ENCODE data around the gene PRKCE.

The PRKCE gene

GRCh38 chr2:45729753-45730512, 78.5 kb downstream of the PRKCE start:
- peak; percentile 1 for DNase-seq

GRCh38 chr2:45731141-45731540, 79.7 kb downstream of the PRKCE start:
- DNase-seq, result no peak

- DNase-seq, result no peak
Measured at GRCh38 chr2:45732436-45732835, 81.0 kb downstream of the PRKCE start.

GRCh38 chr2:45732946-45733345, 81.5 kb downstream of the PRKCE start:
- no peak for DNase-seq

- DNase-seq, result no peak
Measured at GRCh38 chr2:45734336-45734735, 82.9 kb downstream of the PRKCE start.

GRCh38 chr2:45734952-45735351, 83.5 kb downstream of the PRKCE start:
- DNase-seq, result no peak

- DNase-seq, result no peak
Measured at GRCh38 chr2:45736757-45737704, 85.6 kb downstream of the PRKCE start.

- DNase-seq, result no peak
Measured at GRCh38 chr2:45739796-45740485, 88.5 kb downstream of the PRKCE start.

GRCh38 chr2:45741161-45741850, 89.8 kb downstream of the PRKCE start:
- no peak for DNase-seq

- no peak for DNase-seq
Measured at GRCh38 chr2:45743531-45744396, 92.3 kb downstream of the PRKCE start.

- no peak for DNase-seq
Measured at GRCh38 chr2:45745231-45745630, 93.8 kb downstream of the PRKCE start.

- DNase-seq, result no peak
Measured at GRCh38 chr2:45746888-45747287, 95.4 kb downstream of the PRKCE start.

GRCh38 chr2:45747363-45747762, 95.9 kb downstream of the PRKCE start:
- no peak for DNase-seq

- no peak for DNase-seq
Measured at GRCh38 chr2:45748239-45748638, 96.8 kb downstream of the PRKCE start.

GRCh38 chr2:45750001-45750400, 98.5 kb downstream of the PRKCE start:
- DNase-seq, result no peak

- DNase-seq, result no peak
Measured at GRCh38 chr2:45750484-45750883, 99.0 kb downstream of the PRKCE start.

GRCh38 chr2:45753381-45753780, 101.9 kb downstream of the PRKCE start:
- DNase-seq, result no peak

GRCh38 chr2:45754131-45755010, 102.9 kb downstream of the PRKCE start:
- DNase-seq, result no peak

GRCh38 chr2:45755585-45756335, 104.3 kb downstream of the PRKCE start:
- DNase-seq, result no peak

GRCh38 chr2:45758018-45758417, 106.5 kb downstream of the PRKCE start:
- no peak for DNase-seq

Data from kidney glomerular epithelial cell (primary cell).